Caco-2 (cell line): Measurements from ENCODE around the gene CRAT. TPM values are rescaled to one million over a fixed set of nuclear protein-coding genes. Genes with fewer than 3 reads are reported as not detected.

ENCODE experiments used
- BruUV-seq: library from RNA; stranded (reverse); fragments of 400-500 nt; replicated peaks from 2 replicates; lab custom pipeline; 2021; lab: Mats Ljungman, UMichigan
- CTCF ChIA-PET: fragments of 300-600 bp; sonication (Branson Sonifier 250); formaldehyde crosslinking; loops from one replicate; lab custom pipeline; 2022; ENCODE audit warnings: antibody characterized with exemption; lab: Charles Lee
- POLR2A ChIA-PET: fragments of 300-600 bp; sonication (Branson Sonifier 250); formaldehyde crosslinking; loops from one replicate; lab custom pipeline; 2022; ENCODE audit warnings: antibody characterized with exemption; lab: Charles Lee
- DNase-seq, 2 experiments: peaks; one replicate each; pipeline versions ENCODE4 v3.0.0 to v3.0.0-alpha.2; 2020 to 2022
- H3K27me3 ChIP-seq: replicated peaks from 2 replicates; pipeline ENCODE4 v1.6.0; 2011; ENCODE audit warnings: low read length; ENCODE audit not compliant: control insufficient read depth, insufficient read depth
- H3K36me3 ChIP-seq: 2 replicates; pipeline ENCODE4 v1.5.1; 2011; ENCODE audit warnings: low read length; ENCODE audit not compliant: control insufficient read depth, insufficient read depth
- H3K4me1 ChIP-seq: fragments of 250-450 bp; sonication (Bioruptor Pico); 2 replicates; pipeline ENCODE4 v1.5.1; 2020; ENCODE audit warnings: mild to moderate bottlenecking
- H3K4me3 ChIP-seq: 2 replicates; pipeline ENCODE4 v1.5.1; 2011; ENCODE audit warnings: low read depth, mild to moderate bottlenecking, control low read depth, low read length
- H3K9me3 ChIP-seq: fragments of 250-450 bp; sonication (Bioruptor Pico); 2 replicates; pipeline ENCODE4 v1.5.1; 2020; ENCODE audit warnings: mild to moderate bottlenecking, moderate library complexity
- H3K27ac Mint-ChIP-seq: one replicate; pipeline ENCODE4 v1.8.0; 2022; ENCODE audit warnings: mixed read lengths; ENCODE audit not compliant: unreplicated experiment
- H3K27me3 Mint-ChIP-seq: one replicate; pipeline ENCODE4 v1.8.0; 2022; ENCODE audit warnings: mixed read lengths; ENCODE audit not compliant: insufficient read depth, unreplicated experiment
- H3K36me3 Mint-ChIP-seq: one replicate; pipeline ENCODE4 v1.8.0; 2022; ENCODE audit warnings: mild to moderate bottlenecking, mixed read lengths; ENCODE audit not compliant: insufficient read depth, unreplicated experiment
- H3K4me1 Mint-ChIP-seq: one replicate; pipeline ENCODE4 v1.8.0; 2022; ENCODE audit warnings: low read depth, mixed read lengths; ENCODE audit not compliant: unreplicated experiment
- H3K4me3 Mint-ChIP-seq: one replicate; pipeline ENCODE4 v1.8.0; 2022; ENCODE audit warnings: mild to moderate bottlenecking, moderate library complexity, mixed read lengths; ENCODE audit not compliant: unreplicated experiment
- H3K9me3 Mint-ChIP-seq: one replicate; pipeline ENCODE4 v1.8.0; 2022; ENCODE audit warnings: mixed read lengths; ENCODE audit not compliant: unreplicated experiment
- intact Hi-C: fragments of 100-400 bp; cut with micrococcal nuclease; formaldehyde crosslinking; loops from one replicate; pipeline ENCODE4 v1.10.0; 2022; ENCODE audit not compliant: unreplicated experiment
- total RNA-seq: library from RNA; stranded (reverse); gene quantifications from 2 replicates; pipeline ENCODE4 v1.2.3, GENCODE V29; 2022
- TF ChIP-seq, protein P1 (sequence below), 2 experiments: fragments of 200-600 bp in 1 of 2; IDR thresholded peaks; 1 replicate in 1 of 2; 2 replicates in 1 of 2; pipeline versions ENCODE4 v1.5.1 to v1.8.0; 2011 to 2022; ENCODE audit warnings: antibody characterized with exemption in 1 of 2, control low read depth in 1 of 2, inconsistent platforms in 1 of 2, low read depth in 1 of 2, low read length in 1 of 2, mild to moderate bottlenecking in 1 of 2, moderate library complexity in 1 of 2; ENCODE audit not compliant: insufficient read depth in 1 of 2, severe bottlenecking in 1 of 2, unreplicated experiment in 1 of 2

Gene CRAT
- total RNA-seq, 1 experiment from 2014 or later: 20.7 TPM

DNA sequence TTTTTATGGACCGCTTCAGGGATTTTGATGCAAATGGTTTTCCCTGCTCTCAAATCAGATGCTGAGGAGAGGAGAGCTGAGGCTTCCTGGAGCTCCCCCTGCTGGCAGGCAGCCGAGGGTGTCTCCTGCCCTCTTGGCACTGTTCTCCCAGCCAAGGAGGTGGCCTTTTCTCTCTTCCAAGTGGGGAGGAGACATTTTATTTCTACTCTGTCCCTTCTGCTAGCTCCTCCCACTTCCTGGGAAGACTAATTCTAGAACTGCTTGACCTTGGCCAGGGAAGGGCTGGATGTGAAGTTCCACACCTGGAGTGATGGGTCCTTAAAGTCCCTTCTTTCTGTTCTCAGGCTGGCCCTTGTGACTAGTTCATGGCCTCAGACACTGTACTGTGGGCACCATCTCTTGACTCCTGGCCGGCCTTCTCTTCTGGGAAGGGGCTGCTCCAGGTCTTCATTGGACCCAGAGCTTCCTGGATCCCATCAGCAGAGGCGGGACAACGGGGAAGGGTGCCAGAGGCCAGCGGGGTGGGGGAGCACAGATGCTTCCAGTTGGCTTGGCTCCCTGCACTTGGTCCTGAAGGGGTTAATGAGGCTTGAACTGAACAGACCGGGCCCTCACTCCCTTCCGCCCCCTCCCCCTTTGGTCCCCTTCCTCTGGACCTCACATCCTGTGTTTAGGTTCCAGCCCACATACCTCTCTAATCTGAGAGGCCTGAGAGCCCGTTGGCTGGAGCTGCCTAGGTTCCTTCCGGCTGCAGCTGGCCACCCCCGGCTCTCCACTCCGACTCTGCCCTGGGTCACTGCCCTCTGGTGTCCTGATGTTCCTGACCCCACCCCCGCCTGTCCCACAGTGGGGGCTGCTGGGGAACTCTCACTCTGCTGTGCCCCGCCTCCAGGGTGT is 32.7 kb upstream of the CRAT start:
- H3K36me3 Mint-ChIP-seq: peaks cover 46% of the 10 kb centered on the region
- peaks cover 43% of the 10 kb centered on the region for H3K4me1 Mint-ChIP-seq
- peak overlapping the region; percentile 81 for H3K27ac Mint-ChIP-seq
- peak; percentile 80 to 84 for DNase-seq
- intact Hi-C loops: loop anchor here (2.0 kb wide), 1 partner anchor 24 kb away; no protein-coding TSS in a partner anchor
- no peaks in the 10 kb centered on the region for H3K9me3 Mint-ChIP-seq
- no peaks in the 10 kb centered on the region for H3K27me3 ChIP-seq
- H3K9me3 ChIP-seq: no peaks in the 10 kb centered on the region
- ChIA-PET CTCF (interaction anchor here (0.6 to 1.8 kb wide), 24 partner anchors 8 to 481 kb away, joined by 3 to 23 read pairs (median 4); partner anchors contain the start of genes DOLPP1 and IER5L), POLR2A (interaction anchor here (0.6 to 0.9 kb wide), 3 partner anchors 9 to 888 kb away, joined by 3 to 4 read pairs (median 3); no protein-coding TSS in a partner anchor)
- peaks cover 5% of the 10 kb centered on the region for H3K36me3 ChIP-seq
- no peaks in the 10 kb centered on the region for H3K27me3 Mint-ChIP-seq
- H3K4me3 Mint-ChIP-seq: peak overlapping the region; percentile 42
- H3K4me3 ChIP-seq: no peak overlapping the region
- BruUV-seq: no TSS peak
- peaks cover 72% of the 10 kb centered on the region for H3K4me1 ChIP-seq
- TF ChIP-seq, protein P1, sequence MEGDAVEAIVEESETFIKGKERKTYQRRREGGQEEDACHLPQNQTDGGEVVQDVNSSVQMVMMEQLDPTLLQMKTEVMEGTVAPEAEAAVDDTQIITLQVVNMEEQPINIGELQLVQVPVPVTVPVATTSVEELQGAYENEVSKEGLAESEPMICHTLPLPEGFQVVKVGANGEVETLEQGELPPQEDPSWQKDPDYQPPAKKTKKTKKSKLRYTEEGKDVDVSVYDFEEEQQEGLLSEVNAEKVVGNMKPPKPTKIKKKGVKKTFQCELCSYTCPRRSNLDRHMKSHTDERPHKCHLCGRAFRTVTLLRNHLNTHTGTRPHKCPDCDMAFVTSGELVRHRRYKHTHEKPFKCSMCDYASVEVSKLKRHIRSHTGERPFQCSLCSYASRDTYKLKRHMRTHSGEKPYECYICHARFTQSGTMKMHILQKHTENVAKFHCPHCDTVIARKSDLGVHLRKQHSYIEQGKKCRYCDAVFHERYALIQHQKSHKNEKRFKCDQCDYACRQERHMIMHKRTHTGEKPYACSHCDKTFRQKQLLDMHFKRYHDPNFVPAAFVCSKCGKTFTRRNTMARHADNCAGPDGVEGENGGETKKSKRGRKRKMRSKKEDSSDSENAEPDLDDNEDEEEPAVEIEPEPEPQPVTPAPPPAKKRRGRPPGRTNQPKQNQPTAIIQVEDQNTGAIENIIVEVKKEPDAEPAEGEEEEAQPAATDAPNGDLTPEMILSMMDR (IDR thresholded peaks at IDR 0.05; ENCODE audit: insufficient read depth in 1 of 2, low read depth in 1 of 2, low read length in 1 of 2, severe bottlenecking in 1 of 2, unreplicated experiment in 1 of 2): peak; percentile 78 to 92

DNA sequence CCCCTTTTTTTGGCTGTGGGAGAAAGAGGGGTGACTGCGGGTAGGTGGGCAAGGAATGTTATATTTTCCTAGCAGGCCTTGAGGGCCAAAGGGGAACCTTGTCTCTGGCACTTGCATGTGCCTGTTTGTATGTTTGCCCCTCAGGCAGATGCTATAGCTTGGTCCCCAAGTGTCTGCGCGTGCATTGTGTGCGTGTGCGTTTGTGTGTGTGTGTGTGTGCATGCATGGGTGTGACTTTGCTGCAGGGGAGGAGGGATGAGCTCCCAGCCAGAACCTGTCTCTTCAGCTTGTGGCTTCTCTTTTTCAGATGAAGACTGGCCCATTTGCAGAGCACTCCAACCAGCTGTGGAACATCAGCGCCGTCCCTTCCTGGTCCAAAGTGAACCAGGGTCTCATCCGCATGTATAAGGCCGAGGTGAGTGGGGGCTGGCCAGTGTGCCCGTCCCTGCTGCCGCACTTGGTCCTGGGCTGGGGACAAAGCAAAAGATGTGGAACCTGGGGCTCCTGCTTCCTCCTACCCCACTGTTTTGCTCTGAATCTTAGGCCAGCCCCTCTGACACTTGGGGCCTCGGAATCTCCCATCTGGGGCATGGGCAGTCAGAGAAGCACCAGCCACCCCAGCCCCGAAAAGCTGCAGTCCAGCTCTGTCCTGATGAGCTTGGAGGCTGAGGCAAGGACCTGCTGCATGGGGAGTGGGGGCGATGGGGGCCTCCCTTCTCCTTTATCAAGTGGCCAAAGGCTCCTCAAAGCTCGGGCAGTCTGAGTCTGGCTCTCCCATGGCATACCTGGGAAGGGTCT is 31.7 kb upstream of the CRAT start:
- intact Hi-C loops: loop anchor here (2.0 kb wide), 1 partner anchor 24 kb away; no protein-coding TSS in a partner anchor
- CTCF ChIA-PET: interaction anchor here (0.6 to 1.8 kb wide), 23 partner anchors 8 to 482 kb away, joined by 3 to 23 read pairs (median 3); partner anchors contain the start of genes DOLPP1 and IER5L
- H3K27ac Mint-ChIP-seq: peak overlapping the region; percentile 81

More for the DNA sequence above, 31.7 kb upstream of the CRAT start:
- Histone ChIP-seq H3K4me1 (peaks cover 72% of the 10 kb centered on the region), H3K9me3 (no peaks in the 10 kb centered on the region), H3K27me3 (no peaks in the 10 kb centered on the region), H3K4me3 (no peak overlapping the region), H3K36me3 (peaks cover 5% of the 10 kb centered on the region)
- Mint-ChIP-seq H3K27me3 (no peaks in the 10 kb centered on the region), H3K4me3 (no peak overlapping the region), H3K4me1 (peaks cover 43% of the 10 kb centered on the region), H3K36me3 (peaks cover 50% of the 10 kb centered on the region), H3K9me3 (no peaks in the 10 kb centered on the region)
- TF ChIP-seq, protein P1 (IDR thresholded peaks at IDR 0.05; ENCODE audit: insufficient read depth in 1 of 2, low read depth in 1 of 2, low read length in 1 of 2, severe bottlenecking in 1 of 2, unreplicated experiment in 1 of 2): no peak
- POLR2A ChIA-PET: interaction anchor here (0.9 kb wide), 1 partner anchor 10 kb away, joined by 3 read pairs; no protein-coding TSS in a partner anchor
- DNase-seq: no peak
- BruUV-seq: no TSS peak
